ENCODE measurements around the gene CRYGS.

GRCh38 chr3:186570096-186570940 lies 26.1 kb upstream of the CRYGS start, which contains the start of gene DNAJB11:
- TF ChIP-seq RAD21 (IDR thresholded peaks at IDR 0.05; ENCODE audit: low read depth) (no peak), TAF1 (IDR thresholded peaks at IDR 0.05; ENCODE audit: low read depth) (peak; percentile 91), EP300 (IDR thresholded peaks at IDR 0.05; ENCODE audit: borderline replicate concordance) (no peak; the same call in 1 of the 2 replicates), REST (IDR thresholded peaks at IDR 0.05; ENCODE audit: low read depth) (no peak), FOXM1 (IDR thresholded peaks at IDR 0.05; ENCODE audit: borderline replicate concordance, low read depth) (peak; percentile 81), YY1 (IDR thresholded peaks at IDR 0.05; ENCODE audit: low read depth) (0 out of 2 replicates have a peak, but pooled peaks have one; percentile 55), TEAD4 (IDR thresholded peaks at IDR 0.05) (peak; percentile 89)
- TF ChIP-seq, protein P1, sequence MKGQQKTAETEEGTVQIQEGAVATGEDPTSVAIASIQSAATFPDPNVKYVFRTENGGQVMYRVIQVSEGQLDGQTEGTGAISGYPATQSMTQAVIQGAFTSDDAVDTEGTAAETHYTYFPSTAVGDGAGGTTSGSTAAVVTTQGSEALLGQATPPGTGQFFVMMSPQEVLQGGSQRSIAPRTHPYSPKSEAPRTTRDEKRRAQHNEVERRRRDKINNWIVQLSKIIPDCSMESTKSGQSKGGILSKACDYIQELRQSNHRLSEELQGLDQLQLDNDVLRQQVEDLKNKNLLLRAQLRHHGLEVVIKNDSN (IDR thresholded peaks at IDR 0.05), result peak; percentile 54

Measured in Ishikawa (cell line).